Measurements from ENCODE around the gene ZCCHC8.
"Not testable (repeated sequence)": the region's sequence is repeated elsewhere in the genome, so short reads cannot be mapped to it uniquely, and the experiment has no call there.

The ZCCHC8 gene

DNA sequence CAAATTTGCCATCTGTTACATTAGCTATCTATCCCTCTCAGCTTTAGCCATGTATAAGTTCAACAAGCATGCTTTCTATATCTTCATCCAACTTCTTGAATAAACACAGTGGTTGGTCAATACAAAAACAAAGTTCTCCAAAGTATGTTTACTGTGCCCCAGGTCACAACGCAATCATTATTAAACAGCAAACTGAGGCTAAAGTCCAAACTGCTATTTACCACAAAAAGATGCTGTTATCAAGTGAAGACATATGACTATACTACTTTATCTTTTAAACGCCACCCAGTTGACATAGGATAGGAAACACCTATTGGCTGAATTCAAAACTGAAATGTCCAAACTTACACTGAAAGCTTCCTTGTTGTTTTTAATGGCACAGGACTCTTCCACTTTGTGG, 11.7 kb downstream of the ZCCHC8 start:
- Histone ChIP-seq H4K8ac (ENCODE audit: low read length) (no peak overlapping the region), H3K27me3 (ENCODE audit: control insufficient read depth in 1 of 2, insufficient read depth in 1 of 2, low read length in 2 of 2) (no peaks in the 10 kb centered on the region), H3K79me1 (replicated peaks; ENCODE audit: low read length, poor library complexity, severe bottlenecking) (peaks cover 17% of the 10 kb centered on the region), H3K4ac (ENCODE audit: low read depth in 1 of 2, low read length in 2 of 2) (no peak overlapping the region), H3K23ac (ENCODE audit: low read length in 2 of 2) (no peak overlapping the region), H3K9ac (ENCODE audit: low read length) (no peak overlapping the region), H4K91ac (ENCODE audit: low read length) (no peak overlapping the region), H2AK5ac (ENCODE audit: low read length, severe bottlenecking) (no peak overlapping the region), H2BK5ac (ENCODE audit: low read depth, low read length, poor library complexity, severe bottlenecking) (no peak overlapping the region), H3K4me1 (ENCODE audit: control insufficient read depth, insufficient read depth, low read depth, low read length) (peaks cover 2% of the 10 kb centered on the region), H3K18ac (ENCODE audit: low read depth in 1 of 2, low read length in 2 of 2) (no peak overlapping the region), H3K4me2 (ENCODE audit: low read length, poor library complexity, severe bottlenecking) (no peak overlapping the region), H3K4me3 (ENCODE audit: insufficient read depth in 1 of 2, low read depth in 1 of 2, low read length in 2 of 2) (no peak overlapping the region), H2BK15ac (ENCODE audit: low read depth, poor library complexity, severe bottlenecking) (no peak overlapping the region), H3K27ac (ENCODE audit: low read length, poor library complexity, severe bottlenecking) (no peak overlapping the region), H2BK120ac (ENCODE audit: low read depth, low read length) (no peak overlapping the region), H3K9me3 (ENCODE audit: control insufficient read depth, low read length) (no peaks in the 10 kb centered on the region), H2BK12ac (ENCODE audit: low read length in 2 of 2) (no peak overlapping the region), H3K36me3 (ENCODE audit: control insufficient read depth in 1 of 2, insufficient read depth in 2 of 2, low read depth in 1 of 2, low read length in 2 of 2) (peaks cover 26 to 85% of the 10 kb centered on the region in 2 experiments), H3K14ac (ENCODE audit: low read length in 2 of 2) (no peak overlapping the region), H2AFZ (ENCODE audit: low read depth, low read length) (no peak overlapping the region)
- no peak for DNase-seq
- 89% methylated on average over 2 of the region's 2 CpGs for WGBS

DNA sequence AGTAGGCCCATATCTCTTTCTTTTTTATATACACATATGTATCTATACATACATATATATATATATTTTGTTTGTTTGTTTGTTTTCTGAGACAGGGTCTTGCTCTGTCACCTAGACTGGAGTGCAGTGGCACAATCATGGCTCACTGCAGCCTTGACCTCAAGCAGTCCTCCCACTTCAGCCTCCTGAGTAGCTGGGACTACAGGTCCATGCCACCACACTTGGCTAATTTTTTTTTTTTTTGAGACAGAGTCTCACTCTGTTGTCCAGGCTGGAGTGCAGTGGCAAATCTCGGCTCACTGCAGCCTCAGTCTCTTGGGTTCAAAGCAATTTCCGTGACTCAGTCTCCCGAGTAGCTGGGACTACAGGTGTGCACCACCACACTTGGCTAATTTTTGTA, 12.9 kb downstream of the ZCCHC8 start:
- not testable (repeated sequence) for H3K23ac ChIP-seq (ENCODE audit: low read length in 2 of 2); H3K14ac ChIP-seq (ENCODE audit: low read length in 2 of 2); H3K4me2 ChIP-seq (ENCODE audit: low read length, poor library complexity, severe bottlenecking); H4K8ac ChIP-seq (ENCODE audit: low read length); DNase-seq; H2AK5ac ChIP-seq (ENCODE audit: low read length, severe bottlenecking); H3K4me1 ChIP-seq (ENCODE audit: control insufficient read depth, insufficient read depth, low read depth, low read length); H3K4ac ChIP-seq (ENCODE audit: low read depth in 1 of 2, low read length in 2 of 2); H3K4me3 ChIP-seq (ENCODE audit: insufficient read depth in 1 of 2, low read depth in 1 of 2, low read length in 2 of 2); H2BK15ac ChIP-seq (ENCODE audit: low read depth, poor library complexity, severe bottlenecking); H2AFZ ChIP-seq (ENCODE audit: low read depth, low read length); H3K18ac ChIP-seq (ENCODE audit: low read depth in 1 of 2, low read length in 2 of 2); H2BK120ac ChIP-seq (ENCODE audit: low read depth, low read length); H3K9ac ChIP-seq (ENCODE audit: low read length); H3K27me3 ChIP-seq (ENCODE audit: control insufficient read depth in 1 of 2, insufficient read depth in 1 of 2, low read length in 2 of 2); H4K91ac ChIP-seq (ENCODE audit: low read length); H2BK12ac ChIP-seq (ENCODE audit: low read length in 2 of 2); H2BK5ac ChIP-seq (ENCODE audit: low read depth, low read length, poor library complexity, severe bottlenecking); H3K9me3 ChIP-seq (ENCODE audit: control insufficient read depth, low read length); H3K27ac ChIP-seq (ENCODE audit: low read length, poor library complexity, severe bottlenecking)
- WGBS = over 99% methylated on average over 3 of the region's 3 CpGs
- peaks cover 24 to 89% of the 10 kb centered on the region in 2 experiments for H3K36me3 ChIP-seq (ENCODE audit: control insufficient read depth in 1 of 2, insufficient read depth in 2 of 2, low read depth in 1 of 2, low read length in 2 of 2)
- peaks cover 17% of the 10 kb centered on the region for H3K79me1 ChIP-seq (replicated peaks; ENCODE audit: low read length, poor library complexity, severe bottlenecking)

DNA sequence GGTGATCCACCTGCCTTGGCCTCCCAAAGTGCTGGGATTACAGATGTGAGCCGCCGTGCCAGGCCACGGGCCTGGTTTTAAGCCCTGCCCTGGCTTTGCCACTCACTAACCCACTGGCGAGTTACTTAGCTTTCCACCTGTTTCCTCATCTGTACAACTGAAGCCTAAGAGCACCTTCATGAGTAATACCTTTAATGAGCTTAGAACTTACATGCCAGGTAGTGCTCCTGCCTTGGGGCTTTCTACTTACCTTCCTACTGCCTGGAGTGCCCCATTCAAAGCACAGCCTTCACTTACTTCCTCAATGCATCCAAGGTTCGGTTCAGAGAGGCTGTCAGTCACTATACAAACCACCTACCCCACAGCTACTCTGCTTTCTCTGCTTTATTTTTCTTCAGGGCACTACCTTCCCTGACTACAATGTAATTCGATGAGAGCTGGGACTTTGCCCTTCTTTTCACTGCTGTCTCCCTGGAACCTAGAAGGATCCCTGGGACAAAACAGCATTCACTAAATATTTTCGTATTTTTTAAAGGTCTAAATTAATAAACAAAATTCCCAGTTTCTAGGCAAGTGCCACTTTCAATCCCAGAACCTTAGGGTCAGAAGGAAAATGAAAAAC, 13.8 kb downstream of the ZCCHC8 start:
- Histone ChIP-seq H3K27ac (ENCODE audit: low read length, poor library complexity, severe bottlenecking) (no peak overlapping the region), H4K8ac (ENCODE audit: low read length) (no peak overlapping the region), H3K36me3 (ENCODE audit: control insufficient read depth in 1 of 2, insufficient read depth in 2 of 2, low read depth in 1 of 2, low read length in 2 of 2) (peaks cover 20 to 89% of the 10 kb centered on the region in 2 experiments), H3K18ac (ENCODE audit: low read depth in 1 of 2, low read length in 2 of 2) (no peak overlapping the region), H3K9ac (ENCODE audit: low read length) (no peak overlapping the region), H3K14ac (ENCODE audit: low read length in 2 of 2) (no peak overlapping the region), H4K91ac (ENCODE audit: low read length) (no peak overlapping the region), H3K4ac (ENCODE audit: low read depth in 1 of 2, low read length in 2 of 2) (no peak overlapping the region), H2AFZ (ENCODE audit: low read depth, low read length) (no peak overlapping the region), H3K79me1 (replicated peaks; ENCODE audit: low read length, poor library complexity, severe bottlenecking) (peaks cover 14% of the 10 kb centered on the region), H3K4me1 (ENCODE audit: control insufficient read depth, insufficient read depth, low read depth, low read length) (peaks cover 2% of the 10 kb centered on the region), H2BK15ac (ENCODE audit: low read depth, poor library complexity, severe bottlenecking) (no peak overlapping the region), H2BK120ac (ENCODE audit: low read depth, low read length) (no peak overlapping the region), H3K9me3 (ENCODE audit: control insufficient read depth, low read length) (no peaks in the 10 kb centered on the region), H2BK5ac (ENCODE audit: low read depth, low read length, poor library complexity, severe bottlenecking) (no peak overlapping the region), H3K27me3 (ENCODE audit: control insufficient read depth in 1 of 2, insufficient read depth in 1 of 2, low read length in 2 of 2) (no peaks in the 10 kb centered on the region), H3K4me2 (ENCODE audit: low read length, poor library complexity, severe bottlenecking) (no peak overlapping the region), H2BK12ac (ENCODE audit: low read length in 2 of 2) (no peak overlapping the region), H3K4me3 (ENCODE audit: insufficient read depth in 1 of 2, low read depth in 1 of 2, low read length in 2 of 2) (no peak overlapping the region), H3K23ac (ENCODE audit: low read length in 2 of 2) (no peak overlapping the region), H2AK5ac (ENCODE audit: low read length, severe bottlenecking) (no peak overlapping the region)
- WGBS = 98% methylated on average over 7 of the region's 7 CpGs
- no peak for DNase-seq

DNA sequence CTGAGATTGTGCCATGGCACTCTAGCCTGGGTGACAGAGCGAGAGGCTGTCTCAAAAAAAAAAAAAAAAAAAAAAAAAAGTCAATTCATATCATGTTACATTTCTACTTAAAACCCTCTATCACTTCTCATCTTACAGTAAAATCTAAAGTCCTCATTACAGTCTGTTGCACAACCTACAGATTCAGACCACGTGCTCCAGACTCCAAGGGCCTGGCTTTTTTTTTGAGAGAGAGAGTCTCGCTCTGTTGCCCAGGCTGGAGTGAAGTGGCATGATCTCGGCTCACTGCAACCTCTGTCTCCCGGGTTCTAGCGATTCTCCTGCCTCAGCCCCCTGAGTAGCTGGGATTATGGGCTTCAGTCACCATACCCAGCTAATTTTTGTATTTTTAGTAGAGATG, 14.4 kb downstream of the ZCCHC8 start:
- not testable (repeated sequence) for H3K14ac ChIP-seq (ENCODE audit: low read length in 2 of 2); H3K9me3 ChIP-seq (ENCODE audit: control insufficient read depth, low read length); H3K4me1 ChIP-seq (ENCODE audit: control insufficient read depth, insufficient read depth, low read depth, low read length); H3K4ac ChIP-seq (ENCODE audit: low read depth in 1 of 2, low read length in 2 of 2); H3K4me2 ChIP-seq (ENCODE audit: low read length, poor library complexity, severe bottlenecking); H4K8ac ChIP-seq (ENCODE audit: low read length); H2AFZ ChIP-seq (ENCODE audit: low read depth, low read length); H3K23ac ChIP-seq (ENCODE audit: low read length in 2 of 2); H2BK5ac ChIP-seq (ENCODE audit: low read depth, low read length, poor library complexity, severe bottlenecking); H2BK15ac ChIP-seq (ENCODE audit: low read depth, poor library complexity, severe bottlenecking); H3K18ac ChIP-seq (ENCODE audit: low read depth in 1 of 2, low read length in 2 of 2); H3K9ac ChIP-seq (ENCODE audit: low read length); H2AK5ac ChIP-seq (ENCODE audit: low read length, severe bottlenecking); H2BK12ac ChIP-seq (ENCODE audit: low read length in 2 of 2); H2BK120ac ChIP-seq (ENCODE audit: low read depth, low read length); H3K4me3 ChIP-seq (ENCODE audit: insufficient read depth in 1 of 2, low read depth in 1 of 2, low read length in 2 of 2); H3K27me3 ChIP-seq (ENCODE audit: control insufficient read depth in 1 of 2, insufficient read depth in 1 of 2, low read length in 2 of 2); DNase-seq; H3K27ac ChIP-seq (ENCODE audit: low read length, poor library complexity, severe bottlenecking); H4K91ac ChIP-seq (ENCODE audit: low read length)
- Histone ChIP-seq H3K36me3 (ENCODE audit: control insufficient read depth in 1 of 2, insufficient read depth in 2 of 2, low read depth in 1 of 2, low read length in 2 of 2) (peaks cover 15 to 91% of the 10 kb centered on the region in 2 experiments), H3K79me1 (replicated peaks; ENCODE audit: low read length, poor library complexity, severe bottlenecking) (peaks cover 11% of the 10 kb centered on the region)
- WGBS = 90% methylated on average over 3 of the region's 6 CpGs
